Measurements from ENCODE around the gene RPSA.

GRCh38 chr3:39407773-39408492, 1.4 kb downstream of the RPSA start:
- TF ChIP-seq ZFX (IDR thresholded peaks at IDR 0.05) (no peak), CTCF (IDR thresholded peaks at IDR 0.05 in 2 of 3, conservative IDR thresholded peaks at IDR 0.05 in 1 of 3; ENCODE audit: borderline replicate concordance in 1 of 3, insufficient read depth in 1 of 3, low read depth in 2 of 3, low read length in 2 of 3) (no peak), POLR2A (IDR thresholded peaks at IDR 0.05; ENCODE audit: borderline replicate concordance, extremely low read depth, insufficient read depth, insufficient read length) (no peak), YY1 (IDR thresholded peaks at IDR 0.05; ENCODE audit: extremely low read depth, insufficient replicate concordance, low read depth, low read length) (no peak), RAD21 (IDR thresholded peaks at IDR 0.05; ENCODE audit: low read depth) (no peak), EZH2 (IDR thresholded peaks at IDR 0.05) (no peak), POLR2AphosphoS5 (IDR thresholded peaks at IDR 0.05; ENCODE audit: low read depth, low read length) (no peak; the same call in 1 of the 2 replicates), REST (IDR thresholded peaks at IDR 0.05; ENCODE audit: low read depth) (no peak)
